Measurements from ENCODE around the gene EIF3D.

Gene EIF3D

GRCh38 chr22:36514766-36515165 is 14.2 kb downstream of the EIF3D start:
- POLR2A ChIA-PET = interaction anchor here (1.4 kb wide), 2 partner anchors 8 to 15 kb away, joined by 4 to 6 read pairs; partner anchors contain the start of gene FOXRED2
- no peaks in the 10 kb centered on the region for H3K4me1 ChIP-seq (ENCODE audit: control insufficient read depth, insufficient read depth, low read length)
- H3K9me3 ChIP-seq (ENCODE audit: control insufficient read depth, insufficient read depth, low read depth, low read length) = no peaks in the 10 kb centered on the region
- H3K27ac ChIP-seq (ENCODE audit: extremely low read depth, low read depth, low read length) = no peak overlapping the region
- no peak overlapping the region for H3K4me3 ChIP-seq (ENCODE audit: low read depth, low read length)
- CTCF ChIA-PET = interaction anchor here (0.7 kb wide), 1 partner anchor 28 kb away, joined by 3 read pairs; no protein-coding TSS in a partner anchor
- peaks cover 77 to 95% of the 10 kb centered on the region in 2 experiments for H3K36me3 ChIP-seq (ENCODE audit: control insufficient read depth in 2 of 2, insufficient read depth in 1 of 2, low read length in 2 of 2)
- no peak for TF ChIP-seq ZNF549 (tag by site-specific recombination; IDR thresholded peaks at IDR 0.05)
- no peak for TF ChIP-seq HOXD13 (CRISPR knock-in tag; IDR thresholded peaks at IDR 0.05; ENCODE audit: borderline replicate concordance)
- no peak for TF ChIP-seq ZNF121 (tag by site-specific recombination; IDR thresholded peaks at IDR 0.05)
- TF ChIP-seq ZNF654 (tag by site-specific recombination; IDR thresholded peaks at IDR 0.05; ENCODE audit: low read depth) = no peak
- TF ChIP-seq ZNF692 (tag by site-specific recombination; IDR thresholded peaks at IDR 0.05) = no peak
- no peak for TF ChIP-seq ZXDB (tag by site-specific recombination; IDR thresholded peaks at IDR 0.05)
- TF ChIP-seq ZNF571 (tag by site-specific recombination; IDR thresholded peaks at IDR 0.05) = no peak
- no peak for TF ChIP-seq ZNF585B (tag by site-specific recombination; IDR thresholded peaks at IDR 0.05)
- no peak for TF ChIP-seq HIC1 (tag by site-specific recombination; IDR thresholded peaks at IDR 0.05)
- no peak for TF ChIP-seq ZNF114 (tag by site-specific recombination; IDR thresholded peaks at IDR 0.05)
- TF ChIP-seq ZNF658 (tag by site-specific recombination; IDR thresholded peaks at IDR 0.05) = no peak
- no peak for TF ChIP-seq ZNF423 (tag by site-specific recombination; IDR thresholded peaks at IDR 0.05)
- no peak for TF ChIP-seq ZNF148 (tag by site-specific recombination; IDR thresholded peaks at IDR 0.05; ENCODE audit: borderline replicate concordance)
- no peak for TF ChIP-seq ZBTB1 (tag by site-specific recombination; IDR thresholded peaks at IDR 0.05)
- no peak for TF ChIP-seq ZNF510 (tag by site-specific recombination; IDR thresholded peaks at IDR 0.05; ENCODE audit: insufficient replicate concordance)
- TF ChIP-seq INSM2 (tag by site-specific recombination; IDR thresholded peaks at IDR 0.05) = no peak
- TF ChIP-seq ZNF580 (tag by site-specific recombination; IDR thresholded peaks at IDR 0.05) = no peak

- ChIA-PET CTCF (interaction anchor here (4.3 kb wide), 1 partner anchor 9 kb away, joined by 45 read pairs; no protein-coding TSS in a partner anchor), POLR2A (interaction anchor here (0.5 to 3.5 kb wide), 2 partner anchors 9 to 647 kb away, joined by 6 to 21 read pairs; no protein-coding TSS in a partner anchor)
- TF ChIP-seq ZBTB49 (tag by site-specific recombination; IDR thresholded peaks at IDR 0.05; ENCODE audit: low read depth) (no peak), ZNF596 (tag by site-specific recombination; IDR thresholded peaks at IDR 0.05) (no peak), ZNF324 (tag by site-specific recombination; IDR thresholded peaks at IDR 0.05) (no peak), ZNF280D (tag by site-specific recombination; IDR thresholded peaks at IDR 0.05) (no peak), ZNF24 (tag by site-specific recombination; IDR thresholded peaks at IDR 0.05) (no peak)
Measured at GRCh38 chr22:36512991-36513390, 16.0 kb downstream of the EIF3D start.

More at GRCh38 chr22:36512991-36513390, 16.0 kb downstream of the EIF3D start:
- no peak overlapping the region for H3K27ac ChIP-seq (ENCODE audit: extremely low read depth, low read depth, low read length)
- H3K4me3 ChIP-seq (ENCODE audit: low read depth, low read length) = no peak overlapping the region
- H3K36me3 ChIP-seq (ENCODE audit: control insufficient read depth in 2 of 2, insufficient read depth in 1 of 2, low read length in 2 of 2) = peaks cover 60 to 80% of the 10 kb centered on the region in 2 experiments
- H3K9me3 ChIP-seq (ENCODE audit: control insufficient read depth, insufficient read depth, low read depth, low read length) = no peaks in the 10 kb centered on the region
- no peaks in the 10 kb centered on the region for H3K4me1 ChIP-seq (ENCODE audit: control insufficient read depth, insufficient read depth, low read length)
